ENCODE measurements around the gene ALDH9A1. TPM values are rescaled to one million over a fixed set of nuclear protein-coding genes. Genes with fewer than 3 reads are reported as not detected.

The ALDH9A1 gene
- total RNA-seq, result 80.4 and 95.1 TPM in 2 replicates

DNA sequence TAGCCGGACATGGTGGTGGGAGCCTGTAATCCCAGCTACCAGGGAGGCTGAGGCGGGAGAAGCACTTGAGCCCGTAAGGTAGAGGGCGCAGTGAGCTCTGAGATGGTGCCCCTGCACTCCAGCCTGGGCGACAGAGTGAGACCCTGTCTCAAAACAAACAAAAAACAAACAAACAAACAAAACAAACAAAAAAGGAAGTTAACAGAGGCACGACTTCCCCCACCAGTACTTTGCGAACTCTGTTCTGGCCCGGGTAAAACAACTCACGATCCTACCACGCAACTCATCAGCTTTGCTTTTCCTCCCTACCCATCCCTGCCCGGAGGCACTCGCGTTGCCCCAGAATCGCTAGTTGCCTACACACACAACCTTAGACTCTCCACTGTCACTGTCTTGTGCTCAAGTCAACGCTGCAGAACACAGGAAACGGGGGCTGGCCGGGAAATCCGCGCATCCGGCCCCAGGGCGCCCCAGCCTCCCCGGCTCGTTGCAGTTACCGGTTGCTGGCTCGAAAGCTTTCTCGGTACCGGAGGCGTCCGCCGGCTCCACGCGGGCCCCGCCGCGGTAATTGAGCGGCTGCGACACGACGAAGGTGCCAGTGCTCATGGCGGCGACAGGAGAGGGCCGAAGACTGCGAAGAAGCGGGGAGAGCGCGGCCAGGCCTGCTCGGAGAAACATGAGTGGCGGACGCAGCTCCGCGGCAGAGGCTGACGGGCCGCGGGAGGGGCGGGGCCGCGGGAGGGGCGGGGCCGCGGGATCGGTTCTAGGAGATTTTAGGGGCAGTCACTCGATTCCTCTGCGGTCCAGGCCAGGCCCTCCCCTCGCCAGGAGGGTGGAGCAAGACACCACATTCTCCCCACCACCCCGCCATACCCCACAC is at the start of gene ALDH9A1:
TSS of gene ALDH9A1 (minus strand) at position 682 of the 880 bp plus-strand sequence. CDS start at position 678, 4 bp downstream.

DNA sequence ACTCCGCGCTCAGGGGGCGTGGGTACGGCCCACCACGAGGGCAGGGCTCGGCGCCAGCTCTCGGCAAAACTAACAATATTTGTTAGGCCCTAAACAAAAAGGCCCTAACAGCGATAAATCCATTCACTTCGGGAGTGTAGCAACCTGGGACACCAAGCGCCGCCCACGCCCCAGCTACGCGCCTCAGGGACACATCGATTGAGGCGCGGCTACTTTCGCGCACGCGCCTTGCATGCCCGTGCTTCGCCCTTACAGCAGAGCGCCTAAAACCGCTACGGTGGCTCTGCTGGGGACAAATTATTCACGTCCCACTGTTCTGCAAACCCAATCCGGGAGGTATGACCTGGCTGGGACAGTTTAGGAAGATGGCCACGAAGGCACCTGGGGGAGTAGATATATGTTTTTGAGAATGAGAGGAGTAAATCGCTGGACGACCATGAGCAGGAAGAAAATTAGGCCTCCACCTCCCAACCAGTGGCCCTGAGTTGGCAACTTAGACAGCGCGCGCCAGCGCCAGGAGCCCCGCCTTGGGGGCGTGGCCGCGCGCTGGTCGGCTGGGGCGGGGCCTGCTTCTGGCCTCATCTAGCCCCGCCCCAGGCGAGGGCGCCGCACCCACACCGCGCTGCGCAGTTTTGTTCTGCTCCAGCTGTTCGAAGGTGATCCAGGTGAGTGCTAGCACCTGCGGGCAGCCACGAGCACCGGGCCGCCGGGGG is 67.6 kb downstream of the ALDH9A1 start, which contains the start of gene MGST3:
TSS of gene MGST3 (plus strand) at position 606 of the 713 bp plus-strand sequence. CDS start 18,614 bp downstream, outside the sequence.

Other genes with a start within 250 kb of the ALDH9A1 start
- not detected in 2 replicates for gene LRRC52, start 154.6 kb downstream of the ALDH9A1 start, total RNA-seq
- 189 and 256 TPM in 2 replicates for gene MGST3, start 67.3 kb downstream of the ALDH9A1 start, total RNA-seq
- gene TMCO1, start 70.3 kb upstream of the ALDH9A1 start, total RNA-seq, result 68.8 and 76.1 TPM in 2 replicates
- 26.9 and 90.6 TPM in 2 replicates for gene UCK2, start 129.1 kb upstream of the ALDH9A1 start, total RNA-seq